VCaP (cell line): ENCODE results near the gene CHST11.
A peak's percentile ranks its signal among the peaks of the same experiment; 100 is the strongest.
"Not testable (repeated sequence)": the region's sequence is repeated elsewhere in the genome, so short reads cannot be mapped to it uniquely, and the experiment has no call there.

ENCODE experiments used
- H3K27ac ChIP-seq: fragments of 450-650 bp; 2 replicates; pipeline ENCODE4 v1.5.1; 2017
- TF ChIP-seq, protein P1 (sequence below): fragments of 450-650 bp; conservative IDR thresholded peaks from 2 replicates; pipeline ENCODE4 v1.5.1; 2017; ENCODE audit warnings: mild to moderate bottlenecking, moderate library complexity

The CHST11 gene

GRCh38 chr12:104551313-104551931 lies 94.7 kb downstream of the CHST11 start:
- TF ChIP-seq, protein P1, sequence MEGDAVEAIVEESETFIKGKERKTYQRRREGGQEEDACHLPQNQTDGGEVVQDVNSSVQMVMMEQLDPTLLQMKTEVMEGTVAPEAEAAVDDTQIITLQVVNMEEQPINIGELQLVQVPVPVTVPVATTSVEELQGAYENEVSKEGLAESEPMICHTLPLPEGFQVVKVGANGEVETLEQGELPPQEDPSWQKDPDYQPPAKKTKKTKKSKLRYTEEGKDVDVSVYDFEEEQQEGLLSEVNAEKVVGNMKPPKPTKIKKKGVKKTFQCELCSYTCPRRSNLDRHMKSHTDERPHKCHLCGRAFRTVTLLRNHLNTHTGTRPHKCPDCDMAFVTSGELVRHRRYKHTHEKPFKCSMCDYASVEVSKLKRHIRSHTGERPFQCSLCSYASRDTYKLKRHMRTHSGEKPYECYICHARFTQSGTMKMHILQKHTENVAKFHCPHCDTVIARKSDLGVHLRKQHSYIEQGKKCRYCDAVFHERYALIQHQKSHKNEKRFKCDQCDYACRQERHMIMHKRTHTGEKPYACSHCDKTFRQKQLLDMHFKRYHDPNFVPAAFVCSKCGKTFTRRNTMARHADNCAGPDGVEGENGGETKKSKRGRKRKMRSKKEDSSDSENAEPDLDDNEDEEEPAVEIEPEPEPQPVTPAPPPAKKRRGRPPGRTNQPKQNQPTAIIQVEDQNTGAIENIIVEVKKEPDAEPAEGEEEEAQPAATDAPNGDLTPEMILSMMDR, result no peak
- H3K27ac ChIP-seq, result no peak overlapping the region

DNA sequence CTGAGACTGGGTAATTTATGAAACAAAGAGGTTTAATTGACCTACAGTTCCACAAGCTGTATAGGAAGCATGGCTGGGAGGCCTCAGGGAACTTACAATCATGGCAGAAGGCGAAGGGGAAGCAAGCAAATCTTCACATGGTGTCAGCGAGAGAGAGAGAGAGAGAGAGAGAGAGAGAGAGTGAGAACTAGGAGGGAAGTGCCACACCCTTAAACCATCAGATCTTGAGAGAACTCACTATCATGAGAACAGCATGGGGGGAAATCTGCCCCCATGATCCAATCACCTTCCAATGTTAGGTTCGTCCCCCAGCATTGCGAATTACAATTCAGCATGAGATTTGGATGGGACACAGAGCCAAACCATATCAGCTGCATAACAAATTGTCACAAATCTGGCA lies 96.7 kb downstream of the CHST11 start:
- no peak overlapping the region for H3K27ac ChIP-seq
- TF ChIP-seq, protein P1, result no peak

- H3K27ac ChIP-seq, result peak overlapping the region; percentile 55
- TF ChIP-seq, protein P1, result no peak
Measured at GRCh38 chr12:104555648-104556047, 98.9 kb downstream of the CHST11 start.

DNA sequence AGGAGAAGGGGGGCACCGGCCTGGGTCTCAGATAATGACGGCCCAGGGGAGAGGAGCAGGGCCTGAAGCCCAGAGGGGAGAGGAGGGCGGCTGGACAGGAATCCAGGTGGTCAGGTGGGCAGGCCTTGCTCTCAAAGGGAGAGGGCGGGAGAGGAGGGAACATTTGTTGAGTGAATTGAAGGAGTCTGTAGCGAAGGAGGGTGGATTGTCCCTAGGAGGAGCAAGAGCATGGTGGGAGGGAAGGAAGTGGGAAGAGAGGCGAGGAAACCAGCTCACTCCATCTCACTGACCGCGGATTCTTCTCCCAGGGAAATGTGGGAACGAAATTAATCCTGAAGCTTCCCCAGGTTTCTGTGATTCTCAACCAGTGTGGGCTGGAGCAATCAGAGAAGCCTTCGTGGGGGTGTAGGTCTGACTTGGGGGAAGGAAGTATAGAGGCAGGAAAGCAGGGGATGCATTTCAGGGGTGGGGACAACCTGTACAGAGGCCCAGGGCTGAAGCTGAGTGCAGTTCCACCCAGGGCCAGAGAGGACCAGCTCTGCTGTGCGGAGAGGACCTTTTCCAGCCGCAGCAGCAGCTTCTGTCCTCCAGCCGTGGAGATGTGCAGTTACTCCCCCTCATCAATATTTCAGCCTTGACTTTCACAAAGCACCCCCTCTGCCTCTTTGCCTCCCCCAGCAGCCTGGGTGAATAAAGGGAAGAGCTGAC lies 100.9 kb downstream of the CHST11 start:
- H3K27ac ChIP-seq, result no peak overlapping the region
- TF ChIP-seq, protein P1, result no peak

DNA sequence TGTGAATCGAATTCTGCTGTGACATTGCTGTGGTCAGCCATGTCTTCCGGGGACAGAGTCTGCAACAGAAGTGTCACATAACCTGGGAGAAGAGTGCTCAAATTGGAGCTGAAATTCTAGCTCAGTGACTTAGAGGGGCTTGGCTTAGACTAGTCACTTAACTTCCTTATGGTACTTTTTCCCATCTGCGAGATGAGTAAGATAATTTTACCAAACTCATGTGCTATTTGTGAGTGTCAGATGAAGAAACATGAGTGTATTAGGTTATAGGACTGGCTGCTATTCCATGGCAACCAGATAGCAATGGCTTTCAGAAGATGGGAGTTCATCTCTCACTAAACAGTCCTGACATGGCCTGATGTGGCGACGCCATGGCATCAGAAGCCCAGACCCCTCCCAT lies 104.1 kb downstream of the CHST11 start:
- H3K27ac ChIP-seq, result no peak overlapping the region
- TF ChIP-seq, protein P1, result no peak

DNA sequence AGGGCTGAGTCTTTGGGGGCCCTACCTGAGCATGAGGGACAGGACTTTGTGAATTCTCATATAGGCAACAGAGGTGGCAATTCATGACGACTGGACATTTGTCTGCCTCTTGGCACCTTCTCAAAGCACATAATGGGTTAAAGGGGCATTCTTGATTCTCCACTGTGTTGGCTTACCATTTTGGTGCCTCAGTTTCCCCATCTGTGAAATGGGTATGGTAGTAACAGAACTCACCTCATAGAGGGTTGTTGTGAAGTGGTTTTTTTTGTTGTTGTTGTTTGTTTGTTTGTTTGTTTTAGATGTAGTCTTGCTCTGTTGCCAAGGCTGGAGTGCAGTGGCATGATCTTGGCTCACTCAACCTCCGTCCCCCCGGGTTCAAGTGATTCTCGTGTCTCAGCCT lies 106.0 kb downstream of the CHST11 start:
- H3K27ac ChIP-seq, result no peak overlapping the region
- TF ChIP-seq, protein P1, result no peak

- H3K27ac ChIP-seq, result not testable (repeated sequence)
Measured at GRCh38 chr12:104564662-104565061, 107.9 kb downstream of the CHST11 start.

DNA sequence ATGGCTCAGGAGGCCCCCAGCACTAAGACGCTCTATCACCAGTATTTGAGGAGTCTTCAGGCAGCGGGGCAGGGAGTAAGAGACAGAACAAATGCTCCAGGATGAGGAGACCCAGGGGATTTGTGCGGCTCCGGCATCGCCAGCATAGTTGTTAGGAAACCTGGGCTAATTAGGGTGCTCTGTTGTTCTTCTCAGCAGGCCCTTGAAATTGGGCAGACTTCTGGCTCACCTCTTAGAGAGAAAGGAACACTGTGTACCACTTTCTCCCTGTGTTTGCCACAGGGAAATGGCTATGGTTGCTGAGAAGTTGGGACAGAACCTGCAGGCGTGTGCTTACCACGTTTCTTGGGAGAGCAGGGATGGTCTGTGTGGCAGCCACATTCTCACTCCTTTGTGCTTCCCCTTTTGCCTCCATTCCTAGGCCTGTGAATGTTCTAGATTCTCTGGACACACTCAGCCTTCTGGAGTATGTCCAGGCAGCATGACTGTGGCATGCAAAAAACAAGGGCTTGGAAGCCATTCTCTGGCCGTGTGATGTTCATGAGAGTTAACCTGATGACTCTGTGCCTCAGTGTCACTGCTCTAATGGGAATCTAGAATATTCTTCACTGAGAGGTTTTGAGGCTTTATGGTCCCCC lies 109.0 kb downstream of the CHST11 start:
- no peak overlapping the region for H3K27ac ChIP-seq
- TF ChIP-seq, protein P1, result no peak
